HUES64 (cell line): ENCODE measurements around the gene ZBTB38.
A peak's percentile ranks its signal among the peaks of the same experiment; 100 is the strongest.

ENCODE experiments used
- H3K27ac ChIP-seq: 2 replicates; pipeline ENCODE4 v1.7.0; 2013; ENCODE audit warnings: low read depth, low read length, inconsistent platforms
- H3K27me3 ChIP-seq: 2 replicates; pipeline ENCODE4 v1.6.1; 2013; ENCODE audit warnings: mild to moderate bottlenecking, low read length; ENCODE audit not compliant: insufficient read depth
- H3K36me3 ChIP-seq: 2 replicates; pipeline ENCODE4 v1.6.1; 2013; ENCODE audit warnings: mild to moderate bottlenecking, low read length; ENCODE audit not compliant: insufficient read depth
- H3K4me1 ChIP-seq: 2 replicates; pipeline ENCODE4 v1.6.1; 2013; ENCODE audit warnings: mild to moderate bottlenecking, low read length, moderate library complexity; ENCODE audit not compliant: insufficient read depth
- H3K4me3 ChIP-seq: 2 replicates; pipeline ENCODE4 v1.5.1; 2013; ENCODE audit warnings: mild to moderate bottlenecking, low read length, moderate library complexity
- H3K9ac ChIP-seq: 2 replicates; pipeline ENCODE4 v1.6.1; 2013; ENCODE audit warnings: mild to moderate bottlenecking, low read depth, low read length
- H3K9me3 ChIP-seq: 2 replicates; pipeline ENCODE4 v1.6.1; 2013; ENCODE audit warnings: low read depth, low read length; ENCODE audit not compliant: insufficient read depth
- WGBS: fragments of 150-250, 120-280 bp; methylation state at CpG from one replicate; pipeline ENCODE4 v1.1.7; 2013; ENCODE audit warnings: missing lambda C conversion rate; 5-methylcytosine and 5-hydroxymethylcytosine counted together

ZBTB38 gene

GRCh38 chr3:141408596-141408995 lies 40.3 kb downstream of the ZBTB38 start:
- H3K27ac ChIP-seq, result no peak overlapping the region
- H3K9me3 ChIP-seq, result no peaks in the 10 kb centered on the region
- 100% methylated on average over 1 of the region's 1 CpG for WGBS
- H3K9ac ChIP-seq, result no peak overlapping the region
- H3K4me3 ChIP-seq, result no peak overlapping the region
- H3K27me3 ChIP-seq, result peaks cover 4% of the 10 kb centered on the region
- H3K36me3 ChIP-seq, result peaks cover 13% of the 10 kb centered on the region; the same call in 1 of the 2 replicates
- peaks cover 31% of the 10 kb centered on the region for H3K4me1 ChIP-seq

GRCh38 chr3:141409940-141410241 lies 41.6 kb downstream of the ZBTB38 start:
- peak overlapping the region; percentile 68; the same call in 1 of the 2 replicates for H3K27ac ChIP-seq
- H3K9ac ChIP-seq, result no peak overlapping the region
- peaks cover 31% of the 10 kb centered on the region for H3K4me1 ChIP-seq
- 0 out of 2 replicates have a peak, but pooled peaks cover 2% of the 10 kb centered on the region for H3K27me3 ChIP-seq
- no peaks in the 10 kb centered on the region for H3K9me3 ChIP-seq
- peaks cover 7% of the 10 kb centered on the region; the same call in 1 of the 2 replicates for H3K36me3 ChIP-seq
- no peak overlapping the region for H3K4me3 ChIP-seq
- 46% methylated on average over 3 of the region's 3 CpGs for WGBS

- no peaks in the 10 kb centered on the region for H3K9me3 ChIP-seq
- no peak overlapping the region for H3K4me3 ChIP-seq
- WGBS, result 96% methylated on average over 3 of the region's 3 CpGs
- H3K9ac ChIP-seq, result no peak overlapping the region
- H3K4me1 ChIP-seq, result peaks cover 31% of the 10 kb centered on the region
- peaks cover 4% of the 10 kb centered on the region; the same call in 1 of the 2 replicates for H3K36me3 ChIP-seq
- 0 out of 2 replicates have a peak, but pooled peaks cover 2% of the 10 kb centered on the region for H3K27me3 ChIP-seq
- peak overlapping the region; percentile 68; the same call in 1 of the 2 replicates for H3K27ac ChIP-seq
Measured at GRCh38 chr3:141410408-141410807, 42.1 kb downstream of the ZBTB38 start.

GRCh38 chr3:141410846-141411245 lies 42.5 kb downstream of the ZBTB38 start:
- no peaks in the 10 kb centered on the region for H3K9me3 ChIP-seq
- H3K27ac ChIP-seq, result no peak overlapping the region
- peaks cover under 1% of the 10 kb centered on the region; the same call in 1 of the 2 replicates for H3K36me3 ChIP-seq
- H3K9ac ChIP-seq, result no peak overlapping the region
- H3K27me3 ChIP-seq, result 0 out of 2 replicates have a peak, but pooled peaks cover 2% of the 10 kb centered on the region
- 91% methylated on average over 3 of the region's 3 CpGs for WGBS
- peaks cover 31% of the 10 kb centered on the region for H3K4me1 ChIP-seq
- H3K4me3 ChIP-seq, result no peak overlapping the region

- no peaks in the 10 kb centered on the region for H3K27me3 ChIP-seq
- H3K9ac ChIP-seq, result no peak overlapping the region
- WGBS, result 81% methylated on average over 7 of the region's 7 CpGs
- no peaks in the 10 kb centered on the region; the same call in 1 of the 2 replicates for H3K36me3 ChIP-seq
- peaks cover 31% of the 10 kb centered on the region for H3K4me1 ChIP-seq
- H3K4me3 ChIP-seq, result no peak overlapping the region
- no peaks in the 10 kb centered on the region for H3K9me3 ChIP-seq
- no peak overlapping the region for H3K27ac ChIP-seq
Measured at GRCh38 chr3:141411251-141411771, 43.0 kb downstream of the ZBTB38 start.

- 44% methylated on average over 9 of the region's 10 CpGs for WGBS
- no peak overlapping the region for H3K4me3 ChIP-seq
- H3K9me3 ChIP-seq, result no peaks in the 10 kb centered on the region
- H3K27me3 ChIP-seq, result no peaks in the 10 kb centered on the region
- H3K36me3 ChIP-seq, result no peaks in the 10 kb centered on the region; the same call in 1 of the 2 replicates
- peaks cover 31% of the 10 kb centered on the region for H3K4me1 ChIP-seq
- H3K27ac ChIP-seq, result no peak overlapping the region
- no peak overlapping the region for H3K9ac ChIP-seq
Measured at GRCh38 chr3:141412087-141412935, 44.0 kb downstream of the ZBTB38 start.

DNA sequence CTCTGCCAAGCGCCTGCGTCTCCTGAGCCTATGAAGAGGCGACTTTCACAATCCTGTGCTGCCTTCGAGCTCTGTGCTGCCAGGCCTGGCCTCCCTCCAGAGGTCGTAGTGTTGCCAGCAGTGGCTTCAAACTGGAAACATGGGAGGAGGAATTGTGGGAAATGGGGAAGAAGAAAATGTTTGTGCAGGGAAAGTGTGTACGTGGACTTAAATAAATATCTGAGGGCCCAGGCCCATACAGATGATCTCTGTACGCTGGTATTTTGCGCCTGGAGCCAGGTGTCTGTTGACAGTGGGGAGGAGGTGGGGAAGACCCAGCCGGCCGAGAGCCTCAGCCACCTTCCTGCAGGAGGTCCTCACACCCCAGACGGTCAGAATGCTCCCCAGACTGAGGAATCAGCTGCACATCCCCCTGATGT lies 44.6 kb downstream of the ZBTB38 start:
- 91% methylated on average over 11 of the region's 11 CpGs for WGBS
- no peak overlapping the region for H3K27ac ChIP-seq
- peaks cover 31% of the 10 kb centered on the region for H3K4me1 ChIP-seq
- H3K9me3 ChIP-seq, result no peaks in the 10 kb centered on the region
- H3K4me3 ChIP-seq, result no peak overlapping the region
- H3K36me3 ChIP-seq, result no peaks in the 10 kb centered on the region; the same call in 1 of the 2 replicates
- no peaks in the 10 kb centered on the region for H3K27me3 ChIP-seq
- no peak overlapping the region for H3K9ac ChIP-seq

- Histone ChIP-seq H3K9me3 (no peaks in the 10 kb centered on the region), H3K9ac (no peak overlapping the region), H3K27me3 (no peaks in the 10 kb centered on the region), H3K36me3 (no peaks in the 10 kb centered on the region; the same call in 1 of the 2 replicates), H3K27ac (no peak overlapping the region), H3K4me1 (peaks cover 31% of the 10 kb centered on the region), H3K4me3 (no peak overlapping the region)
- WGBS, result 95% methylated on average over 3 of the region's 3 CpGs
Measured at GRCh38 chr3:141413391-141413790, 45.1 kb downstream of the ZBTB38 start.

- H3K9me3 ChIP-seq, result no peaks in the 10 kb centered on the region
- H3K27ac ChIP-seq, result no peak overlapping the region
- H3K9ac ChIP-seq, result no peak overlapping the region
- no peak overlapping the region for H3K4me3 ChIP-seq
- peaks cover 31% of the 10 kb centered on the region for H3K4me1 ChIP-seq
- H3K36me3 ChIP-seq, result no peaks in the 10 kb centered on the region; the same call in 1 of the 2 replicates
- H3K27me3 ChIP-seq, result no peaks in the 10 kb centered on the region
- WGBS, result 90% methylated on average over 10 of the region's 11 CpGs
Measured at GRCh38 chr3:141413801-141414689, 45.7 kb downstream of the ZBTB38 start.

GRCh38 chr3:141414800-141415462 lies 46.6 kb downstream of the ZBTB38 start:
- Histone ChIP-seq H3K9ac (no peak overlapping the region), H3K9me3 (no peaks in the 10 kb centered on the region), H3K27me3 (no peaks in the 10 kb centered on the region), H3K36me3 (no peaks in the 10 kb centered on the region; the same call in 1 of the 2 replicates), H3K4me3 (no peak overlapping the region), H3K27ac (no peak overlapping the region), H3K4me1 (peaks cover 24% of the 10 kb centered on the region)
- 89% methylated on average over 5 of the region's 5 CpGs for WGBS
